Spleen (tissue), 11 donors: Measurements from ENCODE around the gene AAGAB. TPM values are rescaled to one million over a fixed set of nuclear protein-coding genes. Genes with fewer than 3 reads are reported as not detected.

Experiments
- DNase-seq: peaks from one replicate; pipeline ENCODE4 v3.0.0-alpha.2; 2020
- H3K27ac ChIP-seq, 8 donors: fragments of 200-600 bp; sonication (generic) in 7 of 8; 1 replicate in 4 of 8; 2 replicates in 4 of 8; pipeline versions ENCODE4 v1.5.0 to v1.8.0; 2016 to 2021; ENCODE audit warnings: inconsistent platforms in 4 of 8, mild to moderate bottlenecking in 4 of 8, moderate library complexity in 1 of 8
- H3K27me3 ChIP-seq, 7 donors: fragments of 200-600 bp; sonication (generic) in 6 of 7; replicated peaks in 1 of 7; 1 replicate in 4 of 7; 2 replicates in 3 of 7; pipeline versions ENCODE4 v1.5.0 to v1.8.0; 2016 to 2021; ENCODE audit warnings: inconsistent platforms in 3 of 7, mild to moderate bottlenecking in 1 of 7
- H3K36me3 ChIP-seq, 6 donors: fragments of 200-600 bp; sonication (generic) in 5 of 6; 1 replicate in 4 of 6; 2 replicates in 2 of 6; pipeline versions ENCODE4 v1.5.0 to v1.8.0; 2016 to 2021; ENCODE audit warnings: inconsistent platforms in 2 of 6
- H3K4me1 ChIP-seq, 6 donors: fragments of 200-600 bp; sonication (generic) in 5 of 6; 1 replicate in 3 of 6; 2 replicates in 3 of 6; pipeline versions ENCODE4 v1.5.0 to v1.8.0; 2016 to 2021; ENCODE audit warnings: inconsistent platforms in 3 of 6
- H3K4me3 ChIP-seq, 8 donors: fragments of 200-600 bp; sonication (generic) in 7 of 8; 1 replicate in 4 of 8; 2 replicates in 4 of 8; pipeline versions ENCODE4 v1.5.0 to v1.8.0; 2016 to 2021; ENCODE audit warnings: inconsistent platforms in 4 of 8, mild to moderate bottlenecking in 4 of 8, moderate library complexity in 2 of 8
- H3K9me3 ChIP-seq, 8 donors: fragments of 200-600 bp; sonication (generic) in 7 of 8; 1 replicate in 4 of 8; 2 replicates in 4 of 8; pipeline versions ENCODE4 v1.5.0 to v1.8.0; 2016 to 2021; ENCODE audit warnings: inconsistent platforms in 4 of 8
- POLR2A ChIP-seq, 3 donors: fragments of 450-650 bp; IDR thresholded peaks; one replicate each; pipeline ENCODE4 v1.5.1; 2017; ENCODE audit warnings: antibody characterized with exemption in 3 of 3, mild to moderate bottlenecking in 1 of 3
- POLR2AphosphoS5 ChIP-seq, 3 donors: sonication (generic); formaldehyde crosslinking; IDR thresholded peaks; one replicate each; pipeline ENCODE4 v1.5.1; 2017; ENCODE audit warnings: antibody characterized with exemption in 3 of 3
- WGBS, 5 donors: extraction: QIAGEN DNeasy Blood & Tissue Kit in 3 of 5; methylation state at CpG; one replicate each; pipeline versions ENCODE4 v1.1.5 to v1.1.7; 2013 to 2018; 5-methylcytosine and 5-hydroxymethylcytosine counted together
- intact Hi-C: fragments of 100-400 bp; cut with DNase I; formaldehyde crosslinking; loops from one replicate; pipeline ENCODE4 v1.15.0; 2023; ENCODE audit warnings: low total_unique reads
- polyA plus RNA-seq, 3 donors: library from polyadenylated mRNA; stranded (reverse); fragments of 200-250 nt; gene quantifications; one replicate each; pipeline ENCODE4 v1.2.1, GENCODE V29; 2013
- total RNA-seq, 7 donors: library from RNA; depleted of rRNA in 3 of 7; stranded (reverse); fragments of >200 nt in 3 of 7; fragmentation: NEBNext Ultra II Directional in 4 of 7; extraction: Animal tissue kit (Norgen Biotek cat#: 25700) in 4 of 7; gene quantifications; one replicate each; pipeline versions ENCODE4 v1.1.0 to v1.2.1, GENCODE V29; 2016 to 2021
- TF ChIP-seq, protein P1 (sequence below), 11 experiments: fragments of 200-600 bp in 7 of 11; fragments of 450-650 bp in 4 of 11; sonication (generic) in 4 of 11; IDR thresholded peaks in 8 of 11; conservative IDR thresholded peaks in 3 of 11; 1 replicate in 7 of 11; 2 replicates in 4 of 11; pipeline versions ENCODE4 v1.4.0 to v1.8.0; 2016 to 2021; ENCODE audit warnings: antibody characterized with exemption in 11 of 11, inconsistent platforms in 4 of 11, mild to moderate bottlenecking in 1 of 11
- donor health status: healthy with polysubstance abuse.
- donor health status: DM: no; HTN: no; CAD: no; lungs with moderate emphysema.
- donor health status: DM: no; HTN: no; CAD: no.
- donor health status: Bipolar disorder and iron deficiency.
- donor health status: healthy.
- donor health status: DM: no; HTN: no; CAD: no.
- donor health status: DM: yes; HTN: yes; CAD: no.

The AAGAB gene
- total and polyA plus RNA-seq, 10 donors = 13.2 to 39.3 (median 24.5) TPM

DNA sequence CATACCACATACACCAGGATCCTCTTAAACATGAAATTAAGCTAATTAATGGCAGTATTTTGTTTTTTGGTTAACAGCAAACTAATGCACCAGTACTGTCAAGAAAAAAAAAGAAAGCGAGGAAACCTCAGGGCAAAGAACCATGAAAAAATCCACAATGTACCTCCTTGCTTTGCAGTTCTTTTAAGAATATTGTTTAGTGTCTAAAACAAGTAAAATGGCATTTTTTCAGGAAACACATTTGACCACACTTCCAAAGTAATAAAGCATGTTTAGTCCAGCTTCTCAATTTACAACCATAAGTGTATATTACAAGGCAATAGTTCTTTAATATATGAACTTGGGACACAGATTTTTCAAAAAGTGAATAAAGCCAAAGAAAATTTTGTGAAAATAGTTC is 26.6 kb downstream of the AAGAB start:
- H3K4me3 ChIP-seq = no peak overlapping the region
- intact Hi-C loops = no loop called here
- 76 to 87% (median 84%) methylated on average over 1 of the region's 1 CpG for WGBS, 5 donors
- H3K9me3 ChIP-seq = no peaks in the 10 kb centered on the region
- no peak overlapping the region for H3K27ac ChIP-seq
- H3K27me3 ChIP-seq = no peaks in the 10 kb centered on the region
- TF ChIP-seq, protein P1, sequence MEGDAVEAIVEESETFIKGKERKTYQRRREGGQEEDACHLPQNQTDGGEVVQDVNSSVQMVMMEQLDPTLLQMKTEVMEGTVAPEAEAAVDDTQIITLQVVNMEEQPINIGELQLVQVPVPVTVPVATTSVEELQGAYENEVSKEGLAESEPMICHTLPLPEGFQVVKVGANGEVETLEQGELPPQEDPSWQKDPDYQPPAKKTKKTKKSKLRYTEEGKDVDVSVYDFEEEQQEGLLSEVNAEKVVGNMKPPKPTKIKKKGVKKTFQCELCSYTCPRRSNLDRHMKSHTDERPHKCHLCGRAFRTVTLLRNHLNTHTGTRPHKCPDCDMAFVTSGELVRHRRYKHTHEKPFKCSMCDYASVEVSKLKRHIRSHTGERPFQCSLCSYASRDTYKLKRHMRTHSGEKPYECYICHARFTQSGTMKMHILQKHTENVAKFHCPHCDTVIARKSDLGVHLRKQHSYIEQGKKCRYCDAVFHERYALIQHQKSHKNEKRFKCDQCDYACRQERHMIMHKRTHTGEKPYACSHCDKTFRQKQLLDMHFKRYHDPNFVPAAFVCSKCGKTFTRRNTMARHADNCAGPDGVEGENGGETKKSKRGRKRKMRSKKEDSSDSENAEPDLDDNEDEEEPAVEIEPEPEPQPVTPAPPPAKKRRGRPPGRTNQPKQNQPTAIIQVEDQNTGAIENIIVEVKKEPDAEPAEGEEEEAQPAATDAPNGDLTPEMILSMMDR (IDR thresholded peaks at IDR 0.05 in 8 of 11, conservative IDR thresholded peaks at IDR 0.05 in 3 of 11) = no peak
- TF ChIP-seq POLR2AphosphoS5 (IDR thresholded peaks at IDR 0.05) = no peak
- no peak for TF ChIP-seq POLR2A (IDR thresholded peaks at IDR 0.05)
- no peak for DNase-seq
- peaks cover 0 to 14% (median 4%) of the 10 kb centered on the region in 6 donors for H3K4me1 ChIP-seq
- peaks cover 0 to 61% (median 30%) of the 10 kb centered on the region in 6 donors for H3K36me3 ChIP-seq

DNA sequence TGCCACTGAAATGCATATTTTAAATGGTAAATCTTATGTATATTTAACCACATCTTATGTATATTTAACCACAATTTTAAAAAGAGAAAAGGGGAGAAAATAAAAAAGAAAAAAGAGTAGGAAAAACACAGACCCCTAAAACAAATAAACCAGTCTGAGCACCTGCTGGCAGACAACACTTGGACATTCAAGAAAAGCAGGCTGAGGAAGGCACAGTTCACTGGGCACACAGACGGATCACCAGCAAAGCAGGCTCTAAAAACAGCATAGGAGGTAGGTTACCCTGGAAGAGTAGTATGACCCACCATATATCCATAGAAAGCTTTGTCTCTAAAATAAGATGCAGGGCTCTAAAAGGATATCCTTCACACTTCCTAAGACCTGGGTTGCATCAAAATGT is 27.0 kb downstream of the AAGAB start:
- Histone ChIP-seq H3K9me3 (no peaks in the 10 kb centered on the region), H3K4me1 (peaks cover 0 to 14% (median 4%) of the 10 kb centered on the region in 6 donors), H3K36me3 (peaks cover 0 to 57% (median 28%) of the 10 kb centered on the region in 6 donors), H3K27ac (no peak overlapping the region), H3K27me3 (no peaks in the 10 kb centered on the region), H3K4me3 (no peak overlapping the region)
- intact Hi-C loops = no loop called here
- no peak for DNase-seq
- WGBS, 5 donors = 50 to 85% (median 57%) methylated on average over 1 of the region's 1 CpG
- TF ChIP-seq POLR2AphosphoS5 (IDR thresholded peaks at IDR 0.05) (no peak), POLR2A (IDR thresholded peaks at IDR 0.05) (no peak)
- TF ChIP-seq, protein P1 (IDR thresholded peaks at IDR 0.05 in 8 of 11, conservative IDR thresholded peaks at IDR 0.05 in 3 of 11) = no peak

DNA sequence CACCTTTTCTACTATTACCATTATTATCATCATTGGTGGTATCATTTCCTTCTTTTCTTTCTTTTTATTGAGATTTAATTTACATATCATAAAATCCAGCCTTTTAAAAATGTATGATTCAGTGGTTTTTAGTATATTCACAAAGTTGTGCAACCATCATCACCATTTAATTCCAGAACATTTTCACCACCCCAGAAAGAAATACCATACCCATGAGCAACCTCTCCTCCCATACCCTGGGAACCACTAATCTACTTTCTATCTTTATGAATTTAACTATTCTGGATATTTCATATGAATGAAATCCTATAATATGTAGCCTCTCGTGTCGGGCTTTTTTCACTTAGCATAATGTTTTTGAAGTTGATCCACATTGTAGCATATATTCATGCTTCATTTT is 29.1 kb downstream of the AAGAB start:
- H3K4me1 ChIP-seq = peaks cover 0 to 14% (median 4%) of the 10 kb centered on the region in 6 donors
- H3K27ac ChIP-seq = no peak overlapping the region
- intact Hi-C loops = no loop called here
- TF ChIP-seq POLR2A (IDR thresholded peaks at IDR 0.05) (no peak), POLR2AphosphoS5 (IDR thresholded peaks at IDR 0.05) (no peak)
- TF ChIP-seq, protein P1 (IDR thresholded peaks at IDR 0.05 in 8 of 11, conservative IDR thresholded peaks at IDR 0.05 in 3 of 11) = no peak
- WGBS, 5 donors = 97 to 99% (median 98%) methylated on average over 2 of the region's 2 CpGs
- no peak overlapping the region for H3K4me3 ChIP-seq
- H3K27me3 ChIP-seq = no peaks in the 10 kb centered on the region
- DNase-seq = no peak
- H3K9me3 ChIP-seq = no peaks in the 10 kb centered on the region
- peaks cover 0 to 48% (median 9%) of the 10 kb centered on the region in 6 donors for H3K36me3 ChIP-seq

DNA sequence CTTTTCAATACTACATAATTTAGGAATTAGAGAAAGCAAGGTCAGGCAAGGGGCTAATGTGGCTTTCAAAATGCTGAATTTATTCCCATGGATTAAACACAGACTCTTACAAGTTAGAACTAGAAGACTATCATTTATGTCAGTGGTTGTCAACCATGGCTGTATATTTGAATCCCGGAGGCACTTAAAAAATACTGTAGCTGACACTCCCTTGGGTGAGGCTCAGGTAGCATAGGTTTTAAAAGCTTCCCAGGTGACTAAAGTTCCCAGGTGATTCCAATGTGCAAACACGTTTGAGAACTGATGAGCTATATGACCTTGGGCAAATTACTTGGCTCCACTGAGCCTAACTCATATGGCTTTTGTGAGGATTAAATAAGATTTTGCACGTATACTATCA is 29.6 kb downstream of the AAGAB start:
- no peak for DNase-seq
- 91 to 94% (median 94%) methylated on average over 3 of the region's 3 CpGs for WGBS, 5 donors
- intact Hi-C loops = no loop called here

More for the DNA sequence above, 29.6 kb downstream of the AAGAB start:
- Histone ChIP-seq H3K27me3 (no peaks in the 10 kb centered on the region), H3K27ac (no peak overlapping the region), H3K9me3 (no peaks in the 10 kb centered on the region), H3K4me1 (peaks cover 0 to 14% (median 4%) of the 10 kb centered on the region in 6 donors), H3K4me3 (no peak overlapping the region), H3K36me3 (peaks cover 0 to 47% (median 5%) of the 10 kb centered on the region in 6 donors)
- TF ChIP-seq POLR2AphosphoS5 (IDR thresholded peaks at IDR 0.05) (no peak), POLR2A (IDR thresholded peaks at IDR 0.05) (no peak)
- TF ChIP-seq, protein P1 (IDR thresholded peaks at IDR 0.05 in 8 of 11, conservative IDR thresholded peaks at IDR 0.05 in 3 of 11) = no peak
